ENCODE results near the gene OR51B2. TPM values are rescaled to one million over a fixed set of nuclear protein-coding genes. Genes with fewer than 3 reads are reported as not detected.
"Not testable (repeated sequence)": the region's sequence is repeated elsewhere in the genome, so short reads cannot be mapped to it uniquely, and the experiment has no call there.

Gene OR51B2
- total and polyA plus RNA-seq, 10 of the 15 experiments (the other 5 are each of a cell fraction or from before 2014, with no cell fraction given): 0.29 TPM; not detected in 9

DNA sequence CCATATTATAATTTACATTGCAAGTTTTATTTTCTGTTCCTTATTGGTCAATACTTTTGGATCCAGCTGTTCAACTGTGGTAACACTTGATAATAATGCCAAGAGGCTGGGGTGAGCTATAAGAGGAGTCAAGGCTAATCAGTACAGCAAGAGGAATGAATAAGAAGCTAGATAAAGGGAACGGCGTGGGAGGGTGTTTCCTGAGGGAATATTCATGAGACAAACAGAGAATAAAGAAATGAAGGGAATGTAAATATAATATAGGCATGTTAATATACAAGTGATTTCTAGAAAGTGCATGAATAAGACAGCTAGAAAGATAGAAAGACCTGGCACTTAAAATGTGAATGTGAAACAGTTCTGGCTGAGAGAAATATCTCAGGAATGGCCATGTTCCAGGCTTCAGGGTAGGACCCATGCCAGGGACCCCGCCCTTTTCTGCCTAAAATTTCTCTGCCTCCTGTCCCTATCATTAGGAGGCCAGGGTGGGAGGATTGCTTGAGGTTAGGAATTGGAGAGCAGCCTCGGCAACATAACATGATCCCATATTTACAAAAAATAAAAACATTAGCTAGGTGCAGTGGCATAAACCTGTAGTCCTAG is 26.3 kb downstream of the OR51B2 start:
- TF ChIP-seq POLR2A (IDR thresholded peaks at IDR 0.05; ENCODE audit: low read depth, low read length): no peak
- TF ChIP-seq LARP7 (IDR thresholded peaks at IDR 0.05): no peak
- Histone ChIP-seq H3K36me3 (ENCODE audit: control insufficient read depth in 2 of 2, insufficient read depth in 2 of 2, low read length in 1 of 2) (no peaks in the 10 kb centered on the region), H2AFZ (ENCODE audit: control insufficient read depth, low read depth, low read length) (no peak overlapping the region), H3K79me2 (ENCODE audit: control insufficient read depth, insufficient read depth, low read length) (no peaks in the 10 kb centered on the region), H3K9me3 (replicated peaks; ENCODE audit: control insufficient read depth, insufficient read depth, low read length) (no peaks in the 10 kb centered on the region), H3K27ac (ENCODE audit: control insufficient read depth, insufficient read depth) (no peak overlapping the region), H3K4me3 (no peak overlapping the region), H3K4me2 (ENCODE audit: control insufficient read depth, insufficient read depth) (no peak overlapping the region), H3K27me3 (replicated peaks in 1 of 2; ENCODE audit: control insufficient read depth in 2 of 2, insufficient read depth in 2 of 2, low read length in 1 of 2) (no peaks in the 10 kb centered on the region), H3K4me1 (ENCODE audit: control insufficient read depth, insufficient read depth, low read length) (no peaks in the 10 kb centered on the region), H4K20me1 (ENCODE audit: control insufficient read depth, insufficient read depth) (no peaks in the 10 kb centered on the region), H3K9ac (ENCODE audit: control insufficient read depth, insufficient read depth, low read length) (no peak overlapping the region)
- WGBS (ENCODE audit: insufficient coverage, insufficient replicate concordance, low lambda C conversion rate, missing lambda C conversion rate): 11% methylated on average over 4 of the region's 4 CpGs
- intact Hi-C loops (cut with micrococcal nuclease; ENCODE audit: unreplicated experiment): no loop called here
- SMC1A ChIA-PET (ENCODE audit: uncharacterized antibody, unreplicated experiment): interaction anchor here (0.6 kb wide), 1 partner anchor 29 kb away, joined by 3 read pairs; no protein-coding TSS in a partner anchor
- no peak for ATAC-seq
- POLR2A ChIA-PET: no interaction called here
- CTCF ChIA-PET: no interaction called here
- BruUV-seq (replicated peaks): no TSS peak
- RAD21 ChIA-PET (ENCODE audit: unreplicated experiment): no interaction called here
- DNase-seq (ENCODE audit: low read depth, low spot score): no peak
- FAIRE-seq: no peak
- in situ Hi-C loops (cut with MboI): no loop called here

DNA sequence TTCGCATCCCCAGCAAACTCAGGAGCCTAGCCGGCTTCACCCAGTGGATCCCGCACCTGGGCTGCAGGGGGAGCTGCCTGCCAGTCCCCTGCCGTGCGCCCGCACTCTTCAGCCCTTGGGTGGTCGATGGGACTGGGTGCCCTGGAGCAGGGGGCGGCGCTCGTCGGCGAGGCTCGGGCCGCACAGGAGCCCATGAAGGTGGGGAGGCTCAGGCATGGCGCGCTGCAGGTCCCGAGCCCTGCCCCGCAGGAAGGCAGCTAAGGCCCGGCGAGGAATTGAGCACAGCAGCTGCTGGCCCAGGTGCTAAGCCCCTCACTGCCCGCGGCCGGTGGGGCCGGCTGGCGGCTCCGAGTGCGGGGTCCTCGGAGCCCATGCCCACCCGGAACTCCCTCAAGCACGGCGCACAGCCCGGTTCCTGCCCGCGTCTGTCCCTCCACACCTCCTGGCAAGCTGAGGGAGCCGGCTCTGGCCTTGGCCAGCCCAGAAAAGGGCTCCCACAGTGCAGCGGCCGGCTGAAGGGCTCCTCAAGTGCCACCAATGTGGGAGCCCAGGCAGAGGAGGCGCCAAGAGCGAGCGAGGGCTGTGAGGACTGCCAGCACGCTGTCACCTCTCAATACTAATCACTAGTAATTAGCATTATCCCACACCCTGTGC is 29.6 kb downstream of the OR51B2 start:
- CTCF ChIA-PET; H3K79me2 ChIP-seq (ENCODE audit: control insufficient read depth, insufficient read depth, low read length); BruUV-seq (replicated peaks); RAD21 ChIA-PET (ENCODE audit: unreplicated experiment); DNase-seq (ENCODE audit: low read depth, low spot score); H4K20me1 ChIP-seq (ENCODE audit: control insufficient read depth, insufficient read depth); H3K27me3 ChIP-seq (replicated peaks in 1 of 2; ENCODE audit: control insufficient read depth in 2 of 2, insufficient read depth in 2 of 2, low read length in 1 of 2); H3K4me3 ChIP-seq; H3K36me3 ChIP-seq (ENCODE audit: control insufficient read depth in 2 of 2, insufficient read depth in 2 of 2, low read length in 1 of 2); H3K9me3 ChIP-seq (replicated peaks; ENCODE audit: control insufficient read depth, insufficient read depth, low read length); H3K9ac ChIP-seq (ENCODE audit: control insufficient read depth, insufficient read depth, low read length); intact Hi-C loops (cut with micrococcal nuclease; ENCODE audit: unreplicated experiment); H2AFZ ChIP-seq (ENCODE audit: control insufficient read depth, low read depth, low read length); FAIRE-seq; ATAC-seq; POLR2A ChIA-PET; H3K4me1 ChIP-seq (ENCODE audit: control insufficient read depth, insufficient read depth, low read length); H3K4me2 ChIP-seq (ENCODE audit: control insufficient read depth, insufficient read depth); in situ Hi-C loops (cut with MboI); H3K27ac ChIP-seq (ENCODE audit: control insufficient read depth, insufficient read depth): not testable (repeated sequence)
- SMC1A ChIA-PET (ENCODE audit: uncharacterized antibody, unreplicated experiment): interaction anchor here (1.2 kb wide), 1 partner anchor 49 kb away, joined by 3 read pairs; no protein-coding TSS in a partner anchor
- 69% methylated on average over 19 of the region's 41 CpGs for WGBS (ENCODE audit: insufficient coverage, insufficient replicate concordance, low lambda C conversion rate, missing lambda C conversion rate)

Measured in GM12878 (cell line).